NCI-H1694 (cell line): ENCODE results near the gene C20orf96.

Experiments
- DNase-seq: peaks from one replicate; lab custom pipeline; 2025; lab: John Stamatoyannopoulos, UW

Gene C20orf96

DNA sequence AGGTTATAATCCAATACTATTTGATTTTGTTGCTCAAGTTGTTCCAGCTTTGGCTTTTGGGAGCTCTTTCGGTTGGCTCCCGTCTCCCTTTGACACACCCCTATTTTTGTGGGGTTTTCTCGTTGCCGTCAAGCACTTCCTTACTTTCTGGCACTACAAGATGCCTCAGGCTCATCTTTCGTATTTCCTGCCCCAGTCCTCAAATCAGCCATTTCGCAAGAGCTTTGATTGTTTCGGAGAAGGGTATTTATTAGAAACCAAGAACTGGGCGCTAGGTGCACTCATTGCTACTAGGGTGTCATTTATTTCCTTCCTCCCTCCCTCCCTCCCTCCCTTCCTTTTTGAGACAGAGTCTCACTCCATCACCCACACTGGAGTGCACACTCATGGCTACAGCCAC, 21.5 kb upstream of the C20orf96 start:
- no peak for DNase-seq

DNA sequence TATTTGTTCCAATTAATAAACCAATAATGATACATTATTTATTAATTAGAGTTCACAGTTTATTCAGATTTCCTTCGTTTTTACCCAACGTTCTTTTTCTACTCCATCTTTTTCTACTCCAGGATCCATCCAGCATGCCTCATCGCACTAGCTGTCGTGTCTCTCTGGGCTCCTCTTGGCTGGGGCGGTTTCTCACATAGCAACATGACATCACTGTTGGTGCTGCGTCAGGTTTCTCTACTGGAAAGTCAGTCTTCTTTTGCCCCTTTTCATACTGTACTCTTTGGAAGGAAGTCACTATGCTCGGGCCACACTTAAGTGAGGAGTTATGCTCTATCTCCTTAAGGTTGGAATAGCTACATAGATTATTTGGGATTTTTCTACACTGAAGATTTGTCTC, 21.1 kb upstream of the C20orf96 start:
- no peak for DNase-seq

DNA sequence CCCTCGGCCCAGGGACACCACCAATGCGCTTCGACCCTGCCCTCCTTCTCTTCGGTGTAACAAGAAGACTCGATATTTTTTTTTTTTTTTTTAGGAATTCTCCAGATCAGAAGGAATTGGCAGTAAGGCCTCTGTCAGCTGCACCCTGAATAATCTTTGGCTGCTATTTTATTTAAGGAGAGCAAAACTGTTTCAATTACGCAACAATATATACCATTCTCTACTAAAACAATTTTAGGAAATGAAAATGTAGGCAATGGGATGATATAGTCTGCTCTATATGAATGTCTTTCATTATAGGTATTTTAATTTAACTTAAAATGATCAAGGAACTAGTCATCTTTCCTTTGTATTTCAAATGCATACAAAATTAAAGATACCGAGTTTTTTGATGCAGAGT, 20.1 kb upstream of the C20orf96 start:
- DNase-seq: no peak

DNA sequence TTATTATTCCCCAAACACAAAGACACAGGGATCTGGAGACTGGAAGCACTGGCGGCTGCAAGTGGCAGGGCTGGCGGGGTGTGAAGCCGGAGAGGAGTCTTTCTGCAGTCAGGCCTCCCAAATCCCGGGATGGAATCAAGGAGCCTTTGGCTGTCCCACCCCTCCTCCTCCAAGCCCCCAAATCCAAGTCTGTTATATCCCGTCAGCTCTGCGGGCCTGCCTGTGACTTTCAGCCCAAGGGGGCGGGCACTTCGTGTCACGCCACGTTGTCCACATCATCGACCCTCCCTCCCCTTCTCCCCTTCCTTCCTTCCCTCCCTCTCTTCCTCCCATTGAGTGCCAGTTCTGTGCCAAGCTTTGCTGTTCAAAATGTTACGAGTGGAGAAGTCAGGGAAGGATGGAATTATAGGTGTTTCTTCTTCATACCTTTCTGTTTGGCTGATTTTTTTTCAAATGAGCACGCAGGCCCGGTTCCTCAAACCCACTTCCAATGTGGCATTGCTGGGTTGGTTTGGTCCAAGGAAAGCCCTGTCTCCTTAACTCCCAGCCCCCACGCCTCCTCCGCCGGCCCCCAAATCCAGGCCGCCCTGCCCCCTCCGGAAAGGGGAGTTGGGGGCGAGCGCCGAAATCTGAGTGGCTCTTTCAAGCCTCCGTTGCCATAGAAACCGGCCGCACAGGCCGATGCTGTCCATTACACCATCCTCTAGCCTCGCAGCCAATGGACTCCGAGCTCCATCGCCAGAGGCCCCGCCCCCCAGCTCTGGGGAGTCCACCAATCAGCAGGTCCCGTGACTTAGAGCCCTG, 19.5 kb upstream of the C20orf96 start:
- peak; percentile 96 for DNase-seq

DNA sequence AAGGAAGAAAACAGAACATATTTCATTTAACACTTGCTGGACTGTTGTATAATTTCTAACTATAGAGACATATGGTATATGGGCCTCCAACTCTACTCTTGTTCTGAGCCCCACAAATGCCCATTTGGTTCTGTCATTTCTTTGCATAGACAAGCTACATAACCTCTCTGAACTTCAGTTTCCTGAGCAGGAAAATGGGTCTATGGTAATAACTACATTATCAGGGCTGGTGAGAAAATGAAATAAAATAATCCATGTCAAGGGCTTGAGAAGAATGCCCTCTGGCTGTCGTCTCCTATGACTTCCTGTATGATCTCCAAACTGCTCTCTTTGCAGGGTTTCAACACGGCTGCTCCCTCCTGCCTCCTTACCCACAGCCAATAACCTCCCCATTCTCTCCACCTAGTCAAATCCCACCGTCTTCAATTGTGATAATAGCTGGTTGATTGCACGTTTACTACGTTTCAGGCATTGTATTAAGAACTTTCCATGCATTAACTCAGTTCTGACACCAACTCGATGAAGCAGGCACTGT, 18.8 kb upstream of the C20orf96 start:
- DNase-seq: no peak

DNA sequence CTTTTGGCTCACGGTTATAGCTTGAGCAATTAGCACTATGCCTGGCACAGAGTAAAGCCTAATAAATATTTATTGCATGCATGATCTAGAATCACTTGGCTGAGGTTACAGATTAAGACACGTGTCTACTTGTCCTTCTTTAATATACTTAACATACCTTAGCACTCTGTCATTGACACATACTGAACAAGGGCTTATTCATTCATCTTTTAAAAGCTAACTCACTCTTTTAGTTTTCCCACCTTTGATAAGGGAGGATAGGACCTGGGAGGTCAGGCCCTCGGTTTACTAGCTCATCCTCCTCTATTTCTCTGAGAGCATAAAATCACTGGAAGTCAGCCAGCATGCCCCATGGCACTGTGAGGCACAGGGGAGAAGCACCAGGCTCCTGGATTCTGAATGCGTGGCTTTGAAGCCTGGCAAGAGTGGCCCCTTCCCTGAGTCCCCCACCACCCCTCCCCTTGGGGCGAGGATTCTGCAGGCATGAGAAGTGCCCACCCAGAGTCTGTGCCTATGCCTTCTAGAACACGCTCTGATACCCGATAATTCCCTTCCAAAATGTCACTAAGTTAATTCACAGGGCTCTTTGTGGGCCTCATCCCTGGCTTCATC, 18.0 kb upstream of the C20orf96 start:
- DNase-seq: no peak

DNA sequence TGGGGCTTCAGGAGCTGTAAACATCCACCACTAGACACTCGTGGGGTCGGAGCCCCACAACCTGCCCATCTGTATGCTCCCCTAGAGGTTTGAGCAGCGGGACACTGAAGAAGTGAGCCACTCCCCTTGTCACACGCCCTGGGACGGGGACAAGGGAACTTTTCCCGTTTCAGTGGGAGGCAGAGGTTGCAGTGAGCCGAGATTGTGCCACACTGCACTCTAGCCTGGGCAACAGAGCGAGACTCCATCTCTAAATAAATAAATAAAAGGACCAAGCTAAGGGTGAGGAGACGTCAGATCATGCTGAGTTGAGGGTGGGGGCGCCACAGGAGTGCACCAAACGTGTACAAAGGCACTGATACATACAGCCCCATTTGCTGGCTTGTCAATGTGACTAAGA, 15.2 kb upstream of the C20orf96 start:
- DNase-seq: no peak

DNA sequence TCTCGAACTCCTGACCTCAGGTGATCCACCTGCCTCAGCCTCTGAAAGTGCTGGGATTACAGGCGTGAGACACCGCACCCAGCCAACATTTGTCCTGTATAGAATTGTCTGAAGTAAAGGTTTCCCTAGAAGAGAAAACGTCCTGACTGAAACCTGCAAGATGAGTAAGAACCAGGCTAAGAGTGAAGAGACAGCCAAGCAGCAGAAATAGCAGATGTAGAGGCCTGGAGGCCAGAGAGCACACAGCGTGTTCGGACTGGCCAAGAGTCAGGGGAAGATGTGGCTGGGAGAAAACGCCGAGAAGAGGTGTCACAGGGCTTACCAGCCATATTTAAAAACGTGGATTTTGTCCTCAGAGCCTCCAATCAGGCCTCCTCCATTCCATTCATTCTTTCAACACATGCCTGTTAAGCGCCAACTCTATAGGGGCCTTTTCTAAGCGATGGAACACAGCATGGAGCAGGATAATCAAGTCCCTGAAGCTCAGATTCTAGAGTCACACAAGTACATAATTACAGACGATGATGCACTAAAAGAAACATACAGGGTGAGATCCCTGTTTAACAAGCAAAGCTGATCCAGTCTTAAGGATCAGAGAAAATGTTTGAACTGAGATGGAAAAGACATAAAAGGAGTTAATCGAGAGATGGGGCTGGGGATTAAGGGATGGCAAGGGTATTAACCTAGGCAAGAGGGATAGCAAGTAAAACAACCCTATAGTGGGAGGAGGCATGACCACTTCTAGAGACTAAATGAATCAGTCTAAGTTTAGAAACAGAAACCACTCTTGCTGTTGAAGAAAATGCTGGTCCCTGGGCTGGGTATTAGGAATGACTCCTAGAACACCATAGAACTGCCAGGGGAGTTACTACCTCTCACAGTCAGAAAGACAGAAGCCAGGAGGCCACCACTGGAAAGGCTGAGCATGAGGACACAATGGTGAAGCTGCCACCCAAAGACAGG, 11.6 kb upstream of the C20orf96 start:
- DNase-seq: no peak

DNA sequence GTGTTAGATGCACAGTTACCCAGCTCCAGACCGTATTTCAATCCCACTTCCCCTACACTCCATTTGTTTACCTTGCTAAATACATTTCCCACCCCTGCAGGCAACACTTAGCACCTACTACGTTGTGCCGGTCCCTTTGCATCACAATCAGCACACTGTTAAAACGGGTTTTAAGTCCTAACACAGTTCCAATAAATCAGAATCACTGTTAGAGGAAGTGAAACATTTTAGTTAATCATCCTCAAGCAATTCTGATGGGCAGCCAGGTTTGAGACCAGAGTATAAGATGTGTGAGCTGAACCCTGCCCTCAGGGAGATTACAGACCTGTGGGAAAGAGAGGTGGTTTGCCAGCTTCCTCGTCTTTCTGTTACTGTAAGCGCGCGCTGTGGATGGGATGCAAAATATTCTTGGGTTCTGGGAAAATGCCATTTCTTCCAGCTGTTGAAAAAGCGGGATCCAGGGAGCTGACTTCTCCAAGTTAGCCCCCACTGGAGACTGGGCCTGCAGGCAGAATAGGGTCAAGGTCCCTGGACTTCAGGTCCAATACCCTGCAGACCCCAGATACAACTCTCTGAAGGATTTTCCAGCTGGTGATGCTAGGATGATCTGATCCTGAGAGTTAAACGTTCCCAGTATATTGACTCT, 9.9 kb upstream of the C20orf96 start:
- no peak for DNase-seq

DNA sequence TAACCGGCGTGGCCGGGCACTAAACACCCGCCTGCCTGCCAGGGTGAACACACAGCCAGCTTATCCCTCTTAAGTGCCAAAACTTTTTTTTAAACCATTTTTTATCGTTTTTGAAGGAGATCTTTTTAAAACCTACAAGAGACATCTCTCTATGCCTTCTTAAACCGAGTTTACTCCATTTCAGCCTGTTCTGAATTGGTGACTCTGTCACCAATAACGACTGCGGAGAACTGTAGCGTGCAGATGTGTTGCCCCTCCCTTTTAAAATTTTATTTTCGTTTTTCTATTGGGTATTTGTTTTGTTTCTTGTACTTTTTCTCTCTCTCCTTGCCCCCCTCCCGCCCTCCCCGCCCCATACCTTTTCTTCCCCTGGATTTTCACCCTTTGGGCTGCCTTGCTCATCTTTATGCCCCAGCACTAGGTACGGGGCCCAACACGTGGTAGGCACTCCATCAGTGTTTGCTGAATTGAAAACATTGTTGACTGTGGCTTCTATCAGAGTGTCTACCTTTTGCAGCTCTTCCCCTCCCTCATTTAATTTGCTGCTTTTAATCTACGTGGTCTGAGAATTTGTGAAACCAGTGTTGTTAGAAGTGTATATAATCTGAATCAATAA, 8.3 kb upstream of the C20orf96 start:
- no peak for DNase-seq

DNA sequence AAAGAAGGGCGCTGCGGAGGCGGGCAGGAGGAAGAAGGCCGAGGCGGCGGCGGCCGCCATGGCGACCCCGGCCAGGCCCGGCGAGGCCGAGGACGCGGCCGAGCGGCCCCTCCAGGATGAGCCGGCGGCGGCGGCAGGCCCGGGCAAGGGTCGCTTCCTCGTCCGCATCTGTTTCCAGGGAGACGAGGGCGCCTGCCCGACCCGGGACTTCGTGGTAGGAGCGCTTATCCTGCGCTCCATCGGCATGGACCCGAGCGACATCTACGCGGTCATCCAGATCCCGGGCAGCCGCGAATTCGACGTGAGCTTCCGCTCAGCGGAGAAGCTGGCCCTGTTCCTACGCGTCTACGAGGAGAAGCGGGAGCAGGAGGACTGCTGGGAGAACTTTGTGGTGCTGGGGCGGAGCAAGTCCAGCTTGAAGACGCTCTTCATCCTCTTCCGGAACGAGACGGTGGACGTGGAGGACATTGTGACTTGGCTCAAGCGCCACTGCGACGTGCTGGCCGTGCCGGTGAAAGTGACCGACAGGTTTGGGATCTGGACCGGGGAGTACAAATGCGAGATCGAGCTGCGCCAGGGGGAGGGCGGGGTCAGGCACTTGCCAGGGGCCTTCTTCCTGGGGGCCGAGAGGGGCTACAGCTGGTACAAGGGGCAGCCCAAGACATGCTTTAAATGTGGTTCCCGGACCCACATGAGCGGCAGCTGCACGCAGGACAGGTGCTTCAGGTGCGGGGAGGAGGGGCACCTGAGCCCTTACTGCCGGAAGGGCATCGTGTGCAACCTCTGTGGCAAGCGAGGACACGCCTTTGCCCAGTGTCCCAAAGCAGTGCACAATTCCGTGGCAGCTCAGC, 7.6 kb upstream of the C20orf96 start:
- no peak for DNase-seq

DNA sequence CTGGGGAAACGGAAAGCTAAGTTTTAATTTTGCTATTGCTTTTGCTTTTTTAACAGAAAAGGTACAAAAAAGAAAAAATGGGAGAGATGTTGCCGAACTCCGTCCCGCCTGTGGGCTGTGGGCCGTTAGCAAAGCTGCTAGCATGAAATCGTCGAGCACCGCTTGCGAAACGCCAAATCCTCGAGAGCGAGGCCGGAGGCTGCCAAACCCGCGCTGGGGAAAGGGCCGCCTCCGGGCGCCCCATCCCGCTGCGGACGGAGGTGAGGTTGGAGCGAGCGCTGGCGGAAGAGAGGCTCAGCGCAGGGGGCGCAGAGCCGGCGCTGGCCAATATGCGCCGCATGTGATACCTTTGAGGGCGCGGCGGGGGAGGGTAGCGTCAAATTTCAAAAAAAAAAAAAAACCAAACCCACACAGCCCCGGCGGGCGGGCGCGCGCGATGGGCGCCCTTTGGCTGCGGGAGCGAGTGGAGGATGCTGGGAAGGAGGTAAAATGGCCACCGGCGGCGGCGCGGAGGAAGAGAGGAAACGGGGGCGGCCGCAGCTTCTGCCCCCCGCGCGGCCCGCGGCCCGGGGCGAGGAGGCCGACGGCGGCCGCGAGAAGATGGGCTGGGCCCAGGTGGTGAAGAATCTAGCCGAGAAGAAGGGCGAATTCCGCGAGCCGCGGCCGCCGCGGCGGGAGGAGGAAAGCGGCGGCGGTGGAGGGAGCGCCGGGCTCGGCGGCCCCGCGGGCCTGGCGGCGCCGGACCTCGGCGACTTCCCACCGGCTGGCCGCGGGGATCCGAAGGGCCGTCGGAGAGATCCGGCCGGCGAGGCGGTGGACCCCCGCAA, 6.8 kb upstream of the C20orf96 start, which contains the start of gene ZCCHC3:
ZCCHC3 (plus strand) TSS at position 473 of the 827 bp plus-strand sequence; CDS start at position 490, 17 bp downstream.
- DNase-seq: peak; percentile 86

DNA sequence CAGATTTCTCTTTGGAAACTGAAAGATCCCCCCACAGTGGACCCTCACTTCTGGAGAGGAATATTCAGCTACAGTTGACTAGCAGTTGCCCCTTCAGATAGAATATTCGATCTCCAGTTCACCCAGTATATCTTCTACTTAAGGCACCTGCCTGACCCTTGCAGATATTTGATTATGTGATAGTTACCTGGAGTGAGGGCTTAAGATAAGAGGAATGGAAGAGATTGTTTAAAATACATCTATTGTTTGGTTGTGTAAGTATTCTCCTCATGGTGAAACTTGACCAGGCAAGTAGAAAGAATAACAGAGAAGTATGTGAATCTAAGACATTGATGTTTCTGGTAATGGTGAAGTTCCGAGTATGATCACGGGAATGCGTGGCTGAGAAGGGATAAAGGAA, 5.3 kb upstream of the C20orf96 start:
- no peak for DNase-seq

DNA sequence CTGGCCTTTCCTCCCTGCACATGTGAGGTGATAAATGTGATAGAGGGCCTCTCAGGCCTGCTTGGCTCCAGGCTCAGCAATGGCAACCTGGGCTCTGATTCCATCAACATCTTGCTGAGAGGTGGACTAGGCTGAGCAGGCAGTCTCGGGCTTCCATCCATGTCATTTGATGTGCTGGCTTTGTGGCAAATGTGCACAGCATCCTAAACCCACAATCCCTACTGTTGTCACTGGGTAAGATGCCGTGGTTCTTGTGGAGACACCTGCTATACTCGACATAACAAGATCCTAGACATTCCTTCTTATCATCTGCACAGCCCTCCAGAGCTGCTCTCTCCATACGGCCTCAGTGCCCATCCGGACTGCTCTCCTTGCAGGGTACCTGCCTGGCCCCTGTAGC, 4.1 kb upstream of the C20orf96 start:
- no peak for DNase-seq

DNA sequence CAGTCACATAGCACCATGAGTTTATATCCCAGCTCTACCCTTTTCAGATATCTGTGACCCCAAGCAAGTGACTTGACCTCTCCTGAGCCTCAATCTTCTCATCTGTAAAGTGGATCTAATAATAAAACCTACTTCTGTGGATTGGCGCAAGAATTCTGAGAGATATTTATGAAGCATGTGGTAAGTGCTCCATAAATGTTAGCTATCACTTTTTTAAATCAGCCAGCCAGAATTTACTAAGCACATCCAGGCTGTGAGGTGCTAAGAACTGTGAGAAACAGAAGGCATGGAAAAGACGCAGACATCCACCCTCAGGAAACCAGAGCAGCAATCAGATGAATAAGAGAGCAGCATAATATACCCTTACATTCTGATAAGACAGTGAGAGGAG, 862 bp downstream of the C20orf96 start:
- no peak for DNase-seq

DNA sequence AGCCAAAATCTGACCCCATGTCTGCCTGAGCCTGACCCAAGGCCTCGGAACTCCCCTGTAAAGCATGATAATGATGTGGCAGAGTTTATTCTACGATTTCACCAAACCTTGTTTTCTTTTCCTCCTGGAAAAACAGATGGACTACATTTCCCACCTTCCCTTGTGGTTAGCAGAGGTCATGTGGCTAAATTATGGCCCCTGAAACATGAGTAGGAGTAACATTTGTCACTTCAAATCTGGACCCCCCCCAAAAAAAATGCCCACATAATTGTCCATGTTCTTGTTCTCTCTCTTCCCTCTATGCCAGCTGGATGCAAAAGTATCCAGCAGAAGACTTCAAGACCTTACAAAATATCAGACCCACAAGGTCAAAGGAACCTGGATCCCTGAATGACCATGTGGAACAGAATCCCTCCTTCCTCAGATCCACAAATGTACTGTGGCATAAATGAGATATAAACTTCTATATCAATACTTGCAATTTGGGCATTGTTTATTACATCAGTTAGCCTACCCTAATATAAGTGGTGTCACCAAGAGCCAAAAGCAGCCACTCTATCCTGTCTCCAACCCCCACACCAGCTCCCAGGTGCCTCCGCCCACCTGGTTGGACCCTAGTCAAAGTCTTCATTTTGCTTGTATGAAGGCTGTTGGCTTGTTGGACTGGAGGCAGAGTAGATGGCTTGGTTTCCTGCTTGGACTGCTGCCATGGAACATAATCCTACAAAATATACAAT, 1.4 kb downstream of the C20orf96 start:
- DNase-seq: no peak

DNA sequence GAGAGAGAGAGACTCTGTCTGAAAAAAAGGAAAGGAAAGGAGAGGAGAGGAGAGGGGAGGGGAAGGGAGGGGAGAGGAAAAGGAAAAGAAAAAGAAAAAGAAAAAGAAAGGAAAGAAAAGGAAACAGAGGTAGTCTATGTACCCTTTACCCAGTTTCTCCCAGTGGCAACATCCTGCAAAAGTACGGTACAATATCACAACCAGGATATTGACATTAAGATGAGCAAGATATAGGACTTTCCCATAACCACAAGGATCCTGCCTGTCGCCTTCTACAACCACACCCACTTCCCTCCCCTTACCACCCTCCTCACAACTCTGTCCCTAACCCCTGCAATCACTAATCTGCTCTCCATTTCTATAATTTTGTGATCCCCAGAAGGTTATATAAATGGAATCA, 4.0 kb downstream of the C20orf96 start:
- DNase-seq: no peak

DNA sequence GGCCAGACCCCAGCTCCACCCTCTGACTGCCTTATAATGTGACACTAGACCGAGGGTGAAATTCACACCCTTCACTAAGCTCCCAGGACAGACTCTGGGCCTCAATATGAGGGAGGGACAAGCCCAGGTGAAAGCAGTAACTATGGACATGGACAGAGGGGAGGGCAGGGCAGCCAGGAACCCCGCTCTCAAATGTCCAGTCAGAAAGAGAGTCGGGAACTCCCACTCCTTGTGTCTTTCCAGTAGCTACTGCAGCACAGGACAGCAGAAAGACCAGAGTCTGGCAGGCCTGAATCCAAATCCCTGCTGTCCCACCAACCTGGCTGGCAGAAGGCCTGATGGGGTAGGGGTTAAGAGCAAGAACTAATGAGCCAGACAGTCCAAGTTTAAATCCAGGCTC, 6.4 kb downstream of the C20orf96 start:
- DNase-seq: no peak
